CD4-positive, alpha-beta T cell treated with Interleukin-4 for 1 hour (primary cell): ENCODE results near the gene NUP210.
"Not testable (repeated sequence)": the region's sequence is repeated elsewhere in the genome, so short reads cannot be mapped to it uniquely, and the experiment has no call there.

Experiments
- DNase-seq, 2 donors: peaks; one replicate each; pipeline ENCODE4 v3.0.0-alpha.2; 2020 to 2022

Gene NUP210

GRCh38 chr3:13428678-13429077, 8.6 kb upstream of the NUP210 start:
- DNase-seq: not testable (repeated sequence)

DNA sequence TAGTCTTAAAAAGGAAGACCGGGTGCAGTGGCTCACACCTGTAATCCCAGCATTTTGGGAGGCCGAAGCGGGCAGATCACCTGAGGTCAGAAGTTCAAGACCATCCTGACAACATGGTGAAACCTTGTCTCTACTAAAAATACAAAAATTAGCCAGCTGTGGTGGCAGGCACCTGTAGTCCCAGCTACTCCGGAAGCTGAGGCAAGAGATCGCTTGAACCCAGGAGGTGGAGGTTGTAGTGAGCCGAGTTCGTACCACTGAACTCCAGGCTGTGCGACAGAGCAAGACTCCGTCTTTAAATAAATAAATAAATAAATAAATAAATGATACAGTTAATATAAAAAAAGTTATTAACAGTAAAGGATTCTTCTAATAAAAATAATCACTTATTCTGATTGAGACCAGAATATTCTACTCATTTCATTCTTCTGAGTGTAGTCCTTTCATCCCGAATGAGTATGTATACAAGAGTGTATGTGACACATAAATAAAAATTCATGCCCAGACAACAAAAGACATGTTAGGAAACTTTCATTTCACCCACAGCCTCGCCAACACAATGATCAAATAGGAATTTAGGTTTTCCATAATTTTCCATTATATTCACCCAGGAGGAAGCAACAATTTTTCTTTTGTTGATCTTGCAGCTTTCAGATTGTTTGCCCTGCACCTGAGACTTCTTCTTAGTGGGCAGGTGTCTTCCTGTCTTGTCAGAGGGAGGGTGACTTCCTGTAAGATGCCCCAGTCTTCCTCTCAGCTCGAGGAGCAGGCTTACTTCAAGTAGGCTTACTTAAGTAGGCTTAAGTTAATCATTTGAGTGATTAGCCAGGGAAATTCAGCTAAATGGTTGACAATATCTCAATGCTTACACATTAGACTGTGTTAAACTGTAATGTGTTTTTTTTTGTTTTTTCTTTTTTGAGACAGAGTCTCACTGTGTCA, 7.8 kb upstream of the NUP210 start:
- DNase-seq: peak; percentile 52 to 61

DNA sequence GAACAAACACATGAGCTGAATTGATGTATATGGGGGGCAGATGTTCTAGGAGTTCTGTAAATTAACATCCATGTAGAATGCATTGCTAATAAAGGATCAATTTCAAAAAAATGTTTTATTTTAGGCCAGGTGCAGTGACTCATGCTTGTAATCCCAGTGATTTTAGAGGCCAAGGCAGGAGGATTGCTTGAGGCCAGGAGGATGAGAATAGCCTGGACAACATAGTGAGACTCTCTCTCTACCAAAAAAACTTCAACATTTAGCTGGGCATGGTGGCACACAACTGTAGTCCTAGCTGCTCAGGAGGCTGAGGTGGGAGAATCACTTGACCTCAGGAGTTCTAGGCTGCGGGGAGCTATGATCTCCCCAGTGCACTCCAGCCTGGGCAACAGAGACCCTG, 6.5 kb upstream of the NUP210 start:
- no peak for DNase-seq

- peak in 1 of 2 donors; percentile 13 for DNase-seq
These were observed 5.6 kb upstream of the NUP210 start for GRCh38 chr3:13425689-13426088.

- no peak for DNase-seq
These were observed 4.9 kb upstream of the NUP210 start for GRCh38 chr3:13424865-13425617.

DNA sequence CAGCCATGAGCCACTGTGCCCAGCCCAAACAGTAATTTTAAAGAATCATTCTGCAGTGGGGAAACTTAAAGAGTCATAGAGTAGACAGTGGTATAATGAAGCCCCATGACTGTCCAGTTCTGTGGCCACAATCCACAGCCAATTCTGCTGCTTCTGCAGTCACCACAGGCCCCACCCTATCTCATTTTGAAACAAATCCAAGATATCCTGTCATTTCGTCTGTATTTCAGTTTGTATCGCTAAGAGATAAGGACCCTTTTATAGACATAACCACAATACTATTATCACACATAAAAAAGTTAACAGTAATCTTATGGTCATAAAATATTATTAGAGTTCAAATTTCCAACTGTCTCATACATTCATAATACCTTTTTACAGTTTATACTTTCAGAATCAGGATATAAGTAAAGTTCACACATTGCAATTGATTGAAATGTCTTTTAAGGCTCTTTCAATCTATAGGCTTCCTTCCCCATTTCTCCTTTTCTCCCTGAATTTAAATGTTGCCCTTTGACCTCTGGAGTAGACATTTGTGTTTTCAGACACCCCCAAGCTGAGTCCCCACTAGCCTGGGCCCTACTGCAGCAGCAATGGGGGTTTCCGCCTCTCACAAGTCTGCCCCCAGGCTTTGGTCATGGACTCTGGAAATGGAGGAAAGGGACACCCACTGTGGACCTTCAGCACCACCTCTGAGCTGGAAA, 4.2 kb upstream of the NUP210 start:
- no peak for DNase-seq

- DNase-seq: peak; percentile 87
These were observed 976 bp upstream of the NUP210 start for GRCh38 chr3:13420831-13421765.

DNA sequence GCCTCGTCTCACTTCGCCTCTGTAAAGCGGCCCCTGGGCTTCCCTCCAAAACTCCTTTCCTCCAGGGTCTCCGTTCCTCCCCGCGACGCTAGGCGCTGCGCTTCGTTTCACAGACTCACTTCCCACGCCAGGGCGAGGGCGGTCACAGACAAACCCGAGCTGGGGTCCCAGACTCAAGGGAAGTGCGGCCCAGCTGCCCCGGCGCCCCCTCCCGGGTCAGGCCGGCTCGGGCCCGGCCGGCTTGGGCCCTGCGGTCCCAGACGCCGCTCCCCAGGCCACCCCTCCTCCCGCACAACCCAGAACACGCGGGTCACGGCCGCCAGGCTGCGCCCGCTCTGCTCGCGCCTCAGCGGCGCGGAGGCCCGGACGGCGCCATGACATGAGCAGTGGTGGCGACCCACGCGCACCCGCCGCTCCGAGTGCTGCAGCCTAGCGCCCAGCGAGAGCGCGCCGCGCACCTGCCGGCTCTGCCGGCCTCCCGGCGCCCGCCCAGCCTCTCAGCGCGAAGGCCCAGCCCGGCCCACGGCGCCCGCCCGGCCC, 547 bp downstream of the NUP210 start:
- peak; percentile 60 to 63 for DNase-seq

- peak in 1 of 2 donors; percentile 19 for DNase-seq
These were observed 2.8 kb downstream of the NUP210 start for GRCh38 chr3:13417166-13417947.

DNA sequence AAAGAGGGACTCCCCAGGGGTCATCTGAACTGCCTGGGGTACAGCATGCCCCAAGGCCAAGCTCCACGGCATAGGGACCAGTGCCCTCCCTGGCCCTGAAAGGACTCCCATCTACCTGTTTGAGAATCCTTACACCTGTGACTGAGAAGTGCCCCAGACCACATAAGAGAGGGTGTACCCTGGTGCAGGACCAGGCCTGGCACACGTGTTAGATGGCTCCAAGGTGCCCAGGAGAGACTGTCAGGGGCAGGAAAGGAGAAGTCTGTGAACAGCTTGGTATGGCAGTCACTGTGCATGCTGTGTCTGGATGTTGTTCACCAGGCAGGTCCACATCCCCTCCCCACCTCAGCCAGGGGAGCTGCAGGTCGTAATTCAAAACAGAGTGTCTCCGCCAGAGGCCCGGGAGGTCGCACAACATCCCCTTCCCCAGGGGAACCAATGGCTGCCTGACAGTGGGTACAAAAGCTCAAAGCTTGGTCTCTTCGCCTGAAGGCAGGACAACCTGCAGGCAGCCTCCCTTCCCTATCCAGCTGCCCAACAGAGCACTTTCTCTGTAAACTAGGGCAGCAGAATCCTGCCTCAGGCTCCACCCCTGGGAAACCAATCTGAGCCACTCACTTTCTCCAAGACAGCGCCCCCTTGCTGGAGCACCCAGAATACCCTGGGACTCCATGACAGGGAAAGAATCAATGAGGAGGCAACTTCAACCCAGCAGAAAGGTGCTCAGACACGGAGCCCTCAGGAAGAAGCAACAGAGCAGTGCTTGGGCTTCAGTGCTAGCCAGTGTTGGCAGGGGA, 3.9 kb downstream of the NUP210 start:
- DNase-seq: peak in 1 of 2 donors; percentile 22

- DNase-seq: peak in 1 of 2 donors; percentile 8
These were observed 4.7 kb downstream of the NUP210 start for GRCh38 chr3:13415236-13415986.

DNA sequence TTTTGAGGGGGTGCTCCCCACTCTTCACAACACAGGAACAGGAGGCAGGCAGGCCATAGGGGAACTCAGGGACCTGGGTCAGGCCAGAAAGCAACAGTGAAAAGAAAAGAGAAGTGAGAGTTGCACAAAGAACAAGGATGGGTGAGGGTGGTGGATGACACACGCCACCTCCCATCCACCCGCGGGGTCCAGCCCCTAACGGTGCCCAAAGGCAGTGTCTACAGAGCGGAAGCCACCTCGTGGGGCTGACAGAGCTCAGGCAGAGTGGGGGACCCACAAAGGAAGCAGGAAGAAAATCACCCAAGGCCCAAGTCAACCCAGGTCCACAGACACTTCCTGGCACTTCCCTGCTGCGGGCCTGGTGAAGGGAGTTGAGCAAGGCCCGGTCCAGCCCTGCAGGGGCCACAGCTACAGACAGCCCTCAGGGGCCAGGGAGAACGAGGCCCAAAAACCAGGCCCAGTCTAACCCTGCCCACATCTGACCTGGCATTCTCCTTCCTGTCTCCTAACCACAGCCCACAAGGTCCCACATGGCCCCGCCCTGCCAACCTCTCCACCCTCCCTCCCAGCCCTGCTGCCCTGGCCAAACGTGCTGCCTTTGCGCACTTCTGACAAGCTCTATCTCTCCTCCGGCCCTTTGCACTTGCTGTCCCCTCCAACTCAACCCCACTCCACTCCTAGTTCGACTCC, 5.9 kb downstream of the NUP210 start:
- DNase-seq: peak; percentile 73 to 86

DNA sequence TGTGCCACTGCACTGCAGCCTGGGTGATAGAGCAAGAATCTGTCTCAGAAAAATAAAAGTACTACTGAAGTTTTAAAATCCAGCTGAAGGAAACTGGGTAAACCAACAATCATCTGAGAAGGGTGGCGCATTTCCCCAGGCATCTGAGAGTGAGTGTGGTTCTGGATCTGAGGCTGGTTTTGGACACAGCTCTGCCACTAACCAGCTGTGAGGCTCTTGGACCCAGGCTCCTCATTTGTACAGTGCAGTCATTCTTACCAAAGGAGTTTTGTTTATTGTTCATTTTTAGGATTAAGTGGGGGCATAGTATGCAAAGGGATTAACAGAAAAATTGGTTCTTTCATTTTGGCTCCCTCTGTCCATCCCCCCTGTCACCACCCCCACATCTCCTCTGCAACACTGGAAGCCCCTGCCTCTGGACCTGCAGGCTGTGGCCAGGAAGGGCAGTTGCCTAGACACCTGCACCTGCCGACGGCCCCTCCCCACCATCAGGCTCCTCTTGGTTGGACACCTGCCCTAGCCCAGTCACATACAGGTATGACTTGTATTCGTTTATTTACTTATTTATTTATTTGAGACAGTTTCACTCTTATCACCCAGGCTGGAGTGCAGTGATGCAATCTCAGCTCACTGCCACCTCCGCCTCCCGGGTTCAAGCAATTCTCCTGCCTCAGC, 8.8 kb downstream of the NUP210 start:
- no peak for DNase-seq

GRCh38 chr3:13408890-13409289, 11.2 kb downstream of the NUP210 start:
- DNase-seq: no peak

DNA sequence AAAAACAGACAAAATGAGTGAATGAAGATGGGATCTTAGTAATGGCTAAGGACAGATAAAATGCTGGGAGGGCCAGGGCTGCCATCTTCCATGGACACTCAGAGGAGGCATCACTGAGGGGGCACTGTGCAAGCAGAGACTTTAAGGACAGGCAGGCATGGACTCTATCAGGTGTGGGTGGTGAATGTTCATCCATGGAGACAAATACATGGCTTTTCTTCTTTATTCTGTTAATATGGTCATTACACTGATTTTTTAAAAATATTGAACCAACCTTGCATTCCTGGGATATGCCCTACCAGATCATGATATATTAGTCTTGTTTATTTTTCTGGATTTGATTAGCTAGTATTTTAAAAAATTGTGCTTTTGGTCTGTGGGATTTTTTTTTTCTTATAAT, 12.2 kb downstream of the NUP210 start:
- no peak for DNase-seq

DNA sequence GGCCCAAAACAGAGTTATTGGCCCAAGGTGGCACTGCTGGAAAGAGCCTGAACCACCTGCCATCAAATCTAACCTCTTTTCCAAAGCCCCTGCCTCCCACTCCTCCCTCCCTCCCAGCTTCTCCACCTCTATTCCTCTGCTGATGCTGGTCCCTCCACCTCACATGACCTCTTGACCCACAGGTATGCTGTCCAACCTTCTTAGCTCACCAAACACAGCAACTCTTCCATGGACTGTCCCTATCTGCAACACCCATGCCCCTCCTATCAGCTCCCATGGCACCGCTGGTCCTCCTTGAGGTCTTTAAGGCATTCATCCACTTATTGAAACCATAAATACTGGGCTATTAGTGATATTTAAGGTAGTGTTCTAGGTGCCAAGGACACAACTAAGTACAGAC, 12.6 kb downstream of the NUP210 start:
- DNase-seq: no peak

- no peak for DNase-seq
These were observed 13.9 kb downstream of the NUP210 start for GRCh38 chr3:13406190-13406589.

- DNase-seq: no peak
These were observed 14.5 kb downstream of the NUP210 start for GRCh38 chr3:13405614-13406013.
